ENCODE data around the gene TBL2.
A peak's percentile ranks its signal among the peaks of the same experiment; 100 is the strongest.
"Not testable (repeated sequence)": the region's sequence is repeated elsewhere in the genome, so short reads cannot be mapped to it uniquely, and the experiment has no call there.

The TBL2 gene, protein sequence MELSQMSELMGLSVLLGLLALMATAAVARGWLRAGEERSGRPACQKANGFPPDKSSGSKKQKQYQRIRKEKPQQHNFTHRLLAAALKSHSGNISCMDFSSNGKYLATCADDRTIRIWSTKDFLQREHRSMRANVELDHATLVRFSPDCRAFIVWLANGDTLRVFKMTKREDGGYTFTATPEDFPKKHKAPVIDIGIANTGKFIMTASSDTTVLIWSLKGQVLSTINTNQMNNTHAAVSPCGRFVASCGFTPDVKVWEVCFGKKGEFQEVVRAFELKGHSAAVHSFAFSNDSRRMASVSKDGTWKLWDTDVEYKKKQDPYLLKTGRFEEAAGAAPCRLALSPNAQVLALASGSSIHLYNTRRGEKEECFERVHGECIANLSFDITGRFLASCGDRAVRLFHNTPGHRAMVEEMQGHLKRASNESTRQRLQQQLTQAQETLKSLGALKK

DNA sequence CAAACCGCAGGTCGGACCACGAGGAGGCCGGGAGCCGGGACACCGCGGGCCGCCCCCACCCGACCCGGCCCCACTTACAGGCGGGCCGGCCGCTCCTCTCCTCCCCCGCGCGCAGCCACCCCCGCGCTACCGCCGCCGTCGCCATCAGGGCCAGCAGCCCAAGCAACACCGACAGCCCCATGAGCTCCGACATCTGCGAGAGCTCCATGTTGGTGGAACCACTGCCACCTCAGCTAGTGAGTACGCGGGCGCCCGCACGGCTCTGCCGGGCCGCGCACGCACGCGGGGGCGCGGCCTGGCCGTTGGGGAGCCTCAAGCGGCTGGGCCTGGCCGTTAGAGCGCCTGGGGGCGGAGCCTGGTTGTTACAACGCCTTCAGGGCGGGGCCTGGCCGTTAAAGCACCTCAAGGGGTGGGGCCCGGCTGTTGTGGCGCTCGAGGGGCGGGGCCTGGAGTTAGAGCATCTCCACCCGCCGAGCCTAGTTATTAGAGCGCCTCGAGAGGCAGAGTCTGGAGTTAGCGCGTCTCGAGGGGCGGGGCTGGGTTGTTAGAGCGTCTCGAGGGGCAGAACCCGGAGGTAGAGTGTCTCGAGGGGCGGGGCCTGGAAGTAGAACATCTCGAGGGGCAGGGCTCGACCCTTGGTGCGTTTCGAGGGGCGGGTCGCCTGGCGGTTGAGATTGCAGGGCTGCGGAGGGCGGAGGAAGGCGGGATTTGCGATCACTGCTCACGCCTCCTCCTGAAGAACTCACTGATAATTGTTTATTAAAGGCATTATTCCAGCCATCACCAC lies at the start of gene TBL2:
TBL2 (minus strand) TSS at position 238 of the 787 bp plus-strand sequence; CDS start at position 208, 30 bp downstream.
- DNase-seq (ENCODE audit: low read depth): peak; percentile 96

DNA sequence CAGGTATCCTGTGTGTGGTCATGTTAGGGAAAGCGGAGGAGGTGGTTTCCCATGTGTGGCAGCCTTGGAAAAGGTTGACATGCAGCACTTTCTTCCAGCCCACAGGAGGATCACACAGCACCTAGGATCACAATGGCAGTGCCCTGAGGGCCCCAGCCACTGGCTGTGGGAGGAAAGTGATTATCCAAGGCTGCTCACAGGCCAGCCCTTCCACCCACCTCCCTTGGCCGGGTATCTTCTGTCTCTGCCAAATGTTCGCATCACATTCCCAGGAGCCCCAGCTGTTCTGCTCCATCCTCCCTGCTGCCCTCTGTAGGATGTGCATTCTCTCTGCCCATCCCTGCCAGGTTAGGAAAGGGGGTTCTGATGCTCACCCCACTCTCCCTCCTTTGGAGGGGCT lies 48.4 kb upstream of the TBL2 start:
- no peak for DNase-seq (ENCODE audit: low read depth)

DNA sequence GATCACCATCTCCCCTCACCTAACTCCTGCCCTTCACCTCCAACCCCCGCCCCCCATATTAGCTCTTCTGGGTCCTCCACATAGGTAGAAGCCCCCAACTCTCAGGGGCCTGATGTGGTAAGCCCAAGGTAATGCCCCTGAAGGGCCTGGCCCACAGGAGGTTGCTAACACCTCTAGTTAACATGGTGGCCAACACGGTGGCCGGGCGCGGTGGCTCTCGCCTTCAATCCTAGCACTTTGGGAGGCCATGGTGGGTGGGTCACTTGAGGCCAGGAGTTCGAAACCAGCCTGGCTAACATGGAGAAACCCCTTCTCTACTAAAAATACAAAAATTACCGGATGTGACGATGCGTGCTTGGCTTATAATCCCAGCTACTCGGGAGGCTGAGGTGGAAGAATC lies 46.9 kb upstream of the TBL2 start:
- no peak for DNase-seq (ENCODE audit: low read depth)

DNA sequence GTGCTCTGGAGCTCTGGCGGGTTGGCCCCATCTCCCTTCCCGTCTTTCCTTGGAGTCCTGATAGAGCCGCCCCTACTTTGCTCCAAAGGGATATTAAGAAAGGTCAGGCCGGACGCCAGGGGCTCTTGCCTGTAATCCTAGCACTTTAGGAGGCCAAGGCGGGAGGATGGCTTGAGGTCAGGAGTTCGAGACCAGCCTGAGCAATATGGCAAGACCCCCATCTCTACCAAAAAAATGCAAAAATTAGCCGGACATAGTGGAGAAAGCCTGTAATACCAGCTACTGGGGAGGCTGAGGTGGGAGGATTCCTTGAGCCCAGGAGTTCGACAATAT lies 46.3 kb upstream of the TBL2 start:
- DNase-seq (ENCODE audit: low read depth): no peak

DNA sequence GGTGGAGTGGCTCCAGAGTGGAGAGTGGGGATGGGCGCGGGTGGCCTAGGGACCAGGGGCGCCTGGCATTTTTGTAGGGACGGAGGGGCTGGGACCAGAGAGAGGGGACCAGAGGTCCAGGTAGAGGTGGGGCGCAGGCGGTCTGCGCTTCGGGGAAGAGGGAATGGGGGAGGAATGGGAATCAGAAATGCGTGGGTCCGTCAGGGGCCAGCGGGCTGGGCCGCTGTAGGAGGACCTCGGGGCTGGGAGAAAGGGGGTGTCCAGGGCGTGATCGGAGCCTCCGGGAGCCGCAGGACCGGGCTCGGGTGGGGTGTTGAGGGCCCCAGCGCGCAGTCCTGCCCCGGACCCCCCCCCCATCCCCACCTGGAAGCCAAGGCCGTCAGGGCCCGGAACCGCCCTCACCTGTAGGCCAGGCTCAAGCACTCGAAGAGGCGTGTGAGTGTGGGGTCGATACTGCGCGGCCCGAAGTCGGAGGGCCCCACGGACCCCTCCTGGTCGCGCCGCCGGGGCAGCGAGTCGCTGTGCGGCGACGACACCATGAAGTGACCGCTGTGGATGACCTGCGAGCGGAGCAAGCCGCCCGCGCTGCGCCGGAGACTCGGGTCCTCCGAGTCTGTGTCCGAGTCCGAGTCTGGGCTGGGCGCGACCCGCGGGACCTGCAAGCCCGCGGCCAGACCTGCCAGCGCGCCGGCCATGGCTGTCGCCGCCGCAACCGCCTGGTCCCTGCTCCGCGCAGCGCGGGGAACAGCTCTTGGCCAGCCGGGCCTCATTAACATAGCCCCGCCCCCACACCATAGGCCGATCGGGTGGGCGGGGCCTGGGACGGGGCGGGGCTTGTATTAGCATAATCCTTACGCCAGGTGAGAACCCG lies 45.7 kb upstream of the TBL2 start, which contains the start of gene MLXIPL:
MLXIPL (minus strand) TSS at position 725 of the 871 bp plus-strand sequence; CDS start at position 695, 30 bp downstream.
- DNase-seq (ENCODE audit: low read depth): peak; percentile 30

DNA sequence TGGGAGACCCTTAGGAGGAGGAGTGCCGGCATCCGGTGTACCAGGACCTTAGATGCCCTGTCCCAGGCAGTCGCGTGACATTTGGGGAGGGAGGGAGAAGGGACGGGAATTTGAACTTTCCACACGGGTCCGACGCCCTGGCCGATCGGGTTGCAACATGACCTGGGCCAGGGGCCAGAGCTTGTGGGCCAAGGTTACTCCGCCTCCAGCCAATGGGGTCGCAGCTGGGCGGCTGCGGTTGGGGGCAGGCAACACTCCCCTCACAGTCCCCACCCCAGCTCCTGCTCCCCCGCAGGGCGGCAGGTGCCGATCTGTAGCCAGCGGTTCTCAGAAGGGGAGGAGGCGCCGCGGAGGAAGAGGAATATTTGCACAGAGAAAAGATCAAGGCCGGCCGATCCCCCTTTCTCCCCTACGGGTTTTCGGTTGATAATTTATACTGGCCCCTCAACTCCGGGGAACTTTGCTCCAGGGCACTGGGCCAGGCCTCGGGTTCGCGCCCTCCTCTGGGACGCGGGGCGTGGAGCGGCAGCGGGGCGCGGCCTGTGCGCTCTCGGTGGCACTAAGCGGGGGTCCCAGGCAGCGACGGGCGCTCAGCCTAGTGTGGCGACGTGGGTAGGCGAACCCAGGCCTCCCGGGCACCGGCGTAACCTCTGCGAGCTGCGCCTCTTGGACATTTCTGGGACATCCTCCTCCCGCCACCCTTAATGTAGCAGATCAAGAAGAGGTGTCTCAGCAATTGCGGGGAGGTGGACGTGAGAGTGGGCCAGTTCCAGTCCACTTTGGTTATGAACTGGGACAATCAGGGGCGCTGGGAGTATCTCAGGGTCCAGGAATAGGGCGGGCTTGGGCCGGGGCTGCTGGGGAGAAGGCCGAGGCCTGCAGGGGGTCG lies 44.8 kb upstream of the TBL2 start:
- DNase-seq (ENCODE audit: low read depth): no peak

DNA sequence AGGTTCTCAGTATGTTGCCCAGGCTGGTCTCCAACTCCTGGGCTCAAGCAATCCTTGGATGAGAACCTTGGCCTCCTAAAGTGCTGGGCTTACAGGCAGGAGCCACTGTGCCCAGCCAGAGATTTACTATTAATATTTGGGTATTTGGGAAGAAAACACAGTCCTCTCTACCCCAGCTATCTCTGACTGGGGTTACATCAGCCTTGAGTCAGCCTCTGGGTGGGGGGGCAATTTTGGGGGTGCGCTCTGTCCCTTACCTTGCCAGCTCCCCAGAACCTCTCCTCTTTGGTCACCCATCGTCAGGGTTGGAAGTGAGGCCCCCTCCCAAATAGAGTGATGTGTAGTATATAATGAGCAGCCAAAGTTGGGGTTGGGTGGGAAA lies 44.1 kb upstream of the TBL2 start:
- DNase-seq (ENCODE audit: low read depth): no peak

DNA sequence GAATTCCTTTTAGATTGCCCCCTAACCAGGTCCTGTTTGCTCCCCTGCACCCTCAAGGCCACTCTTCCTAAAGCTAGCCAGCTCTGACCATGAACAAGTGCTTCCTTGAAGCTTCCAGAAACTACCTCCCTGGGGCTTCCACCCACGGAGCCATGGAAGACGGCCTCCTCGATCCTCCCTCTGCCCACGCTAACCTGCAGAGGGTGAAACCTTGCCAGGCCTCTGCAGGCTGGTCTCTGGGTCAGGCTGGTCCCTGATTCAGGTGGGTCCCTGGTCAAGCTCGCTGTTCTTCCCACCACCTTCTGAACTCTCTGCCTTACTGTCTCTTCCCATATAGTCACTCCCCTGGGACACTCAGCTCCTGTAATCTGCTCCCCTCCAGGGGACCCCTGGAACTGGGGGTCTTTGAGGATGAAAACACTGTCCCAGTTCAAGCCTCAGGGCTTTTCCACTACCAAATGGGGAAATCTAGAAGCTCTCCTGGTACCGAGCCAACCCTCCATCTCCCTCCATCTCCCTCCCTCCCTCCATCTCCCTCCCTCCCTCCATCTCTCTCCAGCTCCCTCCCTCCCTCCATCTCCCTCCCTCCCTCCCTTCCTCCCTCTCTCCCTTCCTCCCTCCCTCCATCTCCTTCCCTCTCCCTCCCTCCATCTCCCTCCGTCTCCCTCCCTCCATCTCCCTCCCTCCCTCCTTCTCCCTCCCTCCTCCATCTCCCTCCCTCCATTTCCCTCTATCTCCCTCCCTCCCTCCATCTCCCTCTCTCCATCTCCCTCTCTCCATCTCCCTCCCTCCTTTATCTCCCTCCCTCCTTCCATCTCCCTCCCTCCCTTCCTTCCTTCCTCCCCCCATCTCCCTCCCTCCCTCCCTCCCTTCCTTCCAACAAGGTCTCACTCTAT lies 43.0 kb upstream of the TBL2 start:
- no peak for DNase-seq (ENCODE audit: low read depth)

DNA sequence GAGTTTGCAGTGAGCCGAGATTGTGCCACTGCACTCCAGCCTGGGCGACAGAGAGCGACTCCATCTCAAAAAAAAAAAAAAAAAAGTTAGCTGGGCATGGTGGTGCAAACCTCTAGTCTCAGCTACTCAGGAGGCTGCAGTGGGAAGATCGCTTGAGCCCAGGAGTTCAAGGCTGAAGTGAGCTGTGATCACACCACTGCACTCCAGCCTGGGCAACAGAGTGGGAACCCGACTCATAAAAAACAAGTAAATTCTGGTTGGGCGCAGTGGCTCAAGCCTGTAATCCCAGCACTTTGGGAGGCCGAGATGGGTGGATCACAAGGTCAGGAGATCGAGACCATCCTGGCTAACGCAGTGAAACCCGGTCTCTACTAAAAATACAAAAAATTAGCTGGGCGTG lies 41.0 kb upstream of the TBL2 start:
- not testable (repeated sequence) for DNase-seq (ENCODE audit: low read depth)

DNA sequence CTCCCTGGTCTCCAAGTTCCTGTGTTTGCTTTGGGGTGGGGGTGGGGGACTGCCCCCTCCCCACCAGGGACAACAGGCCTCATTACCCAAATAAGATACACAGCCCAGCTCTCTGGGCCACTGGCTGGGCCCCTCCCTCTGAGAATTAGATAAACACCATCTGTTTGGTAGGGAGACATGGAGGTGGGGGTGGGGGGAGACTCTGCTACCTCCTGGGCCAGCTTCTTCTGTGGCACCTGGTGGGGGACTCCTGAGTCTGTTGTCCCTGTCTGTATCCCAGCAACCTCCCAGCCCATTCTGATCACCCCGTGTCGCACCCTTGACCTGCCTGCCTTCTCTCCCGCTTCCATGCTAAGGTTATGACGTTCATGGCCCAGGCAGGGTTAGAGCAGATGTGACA lies 40.2 kb upstream of the TBL2 start:
- no peak for DNase-seq (ENCODE audit: low read depth)

DNA sequence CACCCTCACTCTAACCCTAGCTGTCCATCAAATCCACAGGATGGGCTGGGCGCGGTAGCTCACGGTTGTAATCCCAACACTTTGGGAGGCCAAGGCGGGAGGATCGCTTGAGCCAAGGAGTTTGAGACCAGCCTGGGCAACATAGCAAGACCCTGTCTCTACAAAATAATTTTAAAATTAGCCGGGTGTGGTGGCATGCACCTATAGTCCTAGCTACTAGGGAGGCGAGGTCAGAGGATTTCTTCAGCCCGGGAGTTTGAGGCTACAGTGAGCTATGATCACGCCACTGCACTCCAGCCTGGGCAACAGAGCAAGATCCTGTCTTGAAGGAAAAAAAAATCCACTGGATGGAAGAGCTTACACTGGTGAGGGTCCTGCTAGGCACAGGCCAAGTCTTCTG lies 39.1 kb upstream of the TBL2 start:
- not testable (repeated sequence) for DNase-seq (ENCODE audit: low read depth)

DNA sequence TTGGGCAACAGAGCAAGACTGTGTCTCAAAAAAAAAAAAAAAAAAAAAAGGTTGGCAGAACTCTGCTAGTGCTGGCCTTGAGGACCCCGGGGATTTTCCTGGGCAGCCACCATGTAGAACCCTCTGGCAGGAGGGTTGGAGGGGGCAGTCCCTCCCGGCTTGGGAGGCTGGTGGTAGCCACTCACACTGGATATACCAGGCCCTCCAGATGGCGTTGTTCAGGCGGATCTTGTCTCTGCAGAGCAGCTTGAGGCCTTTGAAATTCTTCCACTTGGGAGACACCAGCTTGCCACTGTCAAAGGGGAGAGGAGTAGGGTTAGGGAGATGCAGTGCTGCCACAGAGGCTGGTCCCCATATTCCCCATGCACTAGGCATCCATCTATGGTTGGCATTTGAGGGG lies 37.5 kb upstream of the TBL2 start:
- no peak for DNase-seq (ENCODE audit: low read depth)

DNA sequence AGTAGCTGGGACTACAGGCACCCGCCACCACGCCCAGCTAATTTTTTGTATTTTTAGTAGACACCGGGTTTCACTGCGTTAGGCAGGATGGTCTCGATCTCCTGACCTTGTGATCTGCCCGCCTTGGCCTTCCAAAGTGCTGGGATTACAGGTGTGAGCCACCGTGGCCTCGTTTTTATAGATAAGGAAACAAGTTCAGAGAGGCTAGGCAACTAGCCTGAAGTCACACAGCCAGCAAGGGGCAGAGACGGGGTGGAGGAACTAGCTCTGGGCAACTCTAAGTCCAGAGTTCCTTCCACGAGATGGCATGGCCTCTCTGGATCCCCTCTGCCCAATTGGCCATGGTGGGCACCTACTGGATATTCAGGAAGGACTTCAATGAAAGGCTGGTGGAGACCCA lies 36.6 kb upstream of the TBL2 start:
- not testable (repeated sequence) for DNase-seq (ENCODE audit: low read depth)

DNA sequence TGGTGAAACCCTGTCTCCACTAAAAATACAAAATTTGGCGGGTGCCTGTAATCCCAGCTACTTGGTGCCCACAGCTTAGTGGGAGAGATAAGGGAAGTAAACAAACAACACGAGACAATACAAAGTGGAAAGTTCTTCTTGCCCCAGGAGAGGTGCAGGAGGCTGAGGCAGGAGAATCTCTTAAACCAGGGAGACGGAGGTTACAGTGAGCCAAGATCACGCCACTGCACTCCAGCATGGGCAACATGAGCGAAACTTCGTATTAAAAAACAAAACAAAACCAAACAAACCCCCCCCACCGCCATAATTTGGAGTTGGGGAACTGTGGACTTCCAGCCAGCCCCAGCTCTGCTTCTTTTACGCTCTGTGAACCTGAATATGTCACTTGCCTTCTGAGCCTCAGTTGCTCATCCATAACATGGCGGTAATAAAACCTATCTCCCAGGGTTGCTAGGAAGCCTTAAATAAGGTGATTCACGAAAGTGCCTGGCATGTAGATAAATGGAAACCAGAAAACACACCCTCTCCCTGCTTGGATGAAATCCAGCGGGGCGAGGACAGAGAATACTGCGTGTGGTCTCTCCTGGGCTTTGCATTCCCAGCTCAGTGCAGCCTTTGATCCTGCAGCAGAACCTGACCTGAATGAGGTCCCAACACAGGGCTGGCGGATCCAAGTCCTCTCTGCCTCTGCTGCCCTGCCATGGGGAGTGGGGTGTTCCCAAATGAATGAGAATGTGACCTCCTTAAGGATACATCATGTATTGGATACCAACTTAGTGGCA lies 35.8 kb upstream of the TBL2 start:
- no peak for DNase-seq (ENCODE audit: low read depth)

DNA sequence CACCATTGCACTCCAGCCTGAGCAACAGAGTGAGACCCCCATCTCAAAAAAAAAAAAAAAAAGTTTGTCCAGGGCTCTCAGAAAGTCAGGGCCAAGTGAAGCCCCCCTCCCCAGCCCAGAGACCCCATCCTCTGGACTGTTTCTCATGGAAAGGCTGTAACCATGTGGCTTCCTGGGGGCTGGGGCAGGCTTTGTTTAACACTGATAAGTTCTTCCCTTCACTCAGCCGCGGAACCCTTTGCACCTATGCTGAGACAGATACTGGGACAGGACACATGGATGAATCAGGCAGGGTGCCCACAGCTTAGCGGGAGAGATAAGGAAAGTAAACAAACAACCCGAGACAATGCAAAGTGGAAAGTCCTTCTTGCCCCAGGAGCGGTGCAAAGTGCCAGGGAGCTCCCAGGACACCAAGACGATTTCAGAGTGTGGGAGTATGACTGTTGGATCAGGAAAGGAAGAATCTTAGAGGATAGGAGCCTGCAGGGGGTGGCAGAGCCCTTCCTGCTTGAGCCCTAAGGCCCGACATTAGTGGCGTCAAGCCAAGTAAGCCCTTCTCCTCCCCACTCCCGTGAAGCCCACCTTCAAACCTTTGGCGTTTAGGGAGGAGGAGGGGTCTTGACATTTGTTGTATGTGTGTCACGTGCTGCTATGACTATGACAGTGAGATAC lies 34.4 kb upstream of the TBL2 start:
- DNase-seq (ENCODE audit: low read depth): no peak

DNA sequence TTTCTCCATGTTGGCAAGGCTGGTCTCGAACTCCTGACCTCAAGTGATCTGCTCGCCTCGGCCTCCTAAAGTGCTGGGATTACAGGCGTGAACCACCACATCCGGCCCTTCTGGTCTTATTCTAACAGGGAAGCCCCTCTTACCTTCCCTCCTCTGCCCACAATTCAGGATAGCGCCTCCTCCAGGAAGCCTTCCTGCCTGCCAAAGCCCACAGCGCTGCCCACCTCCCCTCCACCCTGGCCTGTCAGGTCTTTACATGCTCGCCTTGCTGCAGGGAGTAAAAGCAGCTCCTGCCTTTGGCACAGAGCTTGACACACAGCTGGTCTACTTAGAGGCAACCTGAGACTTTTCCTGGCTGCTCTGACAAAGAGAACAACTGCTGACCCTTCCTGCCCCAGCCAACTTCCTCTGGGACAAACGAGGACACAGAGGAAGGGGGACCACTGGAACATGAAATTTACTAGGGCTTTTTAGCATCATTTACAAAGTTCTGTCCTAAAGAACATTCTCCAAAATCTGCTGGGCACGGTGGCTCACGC lies 32.7 kb upstream of the TBL2 start:
- DNase-seq (ENCODE audit: low read depth): no peak

DNA sequence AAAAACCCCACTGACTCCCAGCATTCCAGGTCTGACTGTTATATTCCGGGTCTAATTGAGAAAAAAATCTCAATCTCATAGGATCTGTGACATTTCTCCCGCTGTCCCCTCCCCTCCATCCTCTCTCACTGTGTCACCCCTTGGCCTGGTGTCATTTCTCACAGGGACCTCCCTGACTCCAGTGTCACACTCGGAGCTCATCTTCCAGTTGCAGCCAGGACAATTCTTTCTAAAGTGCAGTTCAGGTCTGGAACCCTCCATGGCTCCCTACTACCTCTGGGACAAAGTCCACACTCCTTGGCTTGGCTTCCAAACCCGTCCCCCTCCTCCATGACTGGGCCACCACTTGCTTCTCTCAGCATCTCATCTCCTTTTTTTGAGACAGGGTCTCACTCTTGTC lies 31.7 kb upstream of the TBL2 start:
- no peak for DNase-seq (ENCODE audit: low read depth)

DNA sequence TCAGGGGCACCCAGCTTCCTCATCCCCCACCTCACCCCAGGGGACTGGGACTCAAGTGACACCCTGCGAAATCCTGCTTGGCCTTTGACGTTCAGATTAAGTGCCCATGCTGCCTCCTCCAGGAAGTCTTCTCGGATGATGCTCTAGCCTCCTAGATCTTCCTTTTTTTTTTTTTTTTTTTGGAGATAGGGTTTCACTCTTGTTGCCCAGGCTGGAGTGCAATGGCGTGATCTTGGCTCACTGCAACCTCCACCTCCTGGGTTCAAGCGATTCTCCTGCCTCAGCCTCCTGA lies 29.3 kb upstream of the TBL2 start:
- DNase-seq (ENCODE audit: low read depth): not testable (repeated sequence)
